BJ (cell line): ENCODE measurements around the gene CIC. TPM values are rescaled to one million over a fixed set of nuclear protein-coding genes. Genes with fewer than 3 reads are reported as not detected.
"Not testable (repeated sequence)": the region's sequence is repeated elsewhere in the genome, so short reads cannot be mapped to it uniquely, and the experiment has no call there.

Source experiments
- CTCF ChIA-PET: fragments of 350-600 bp; formaldehyde crosslinking; extraction: SDS; loops from one replicate; lab custom pipeline; 2021; ENCODE audit warnings: antibody characterized with exemption, inconsistent platforms; lab: Yijun Ruan, JAX
- POLR2A ChIA-PET: fragments of 300-600 bp; sonication (Branson Sonifier 250); formaldehyde crosslinking; extraction: SDS; loops from one replicate; lab custom pipeline; 2021; ENCODE audit warnings: antibody characterized with exemption; lab: Charles Lee
- DNase-seq: peaks from one replicate; pipeline ENCODE4 v3.0.0-alpha.2; 2011; ENCODE audit warnings: low read depth
- H3K27me3 ChIP-seq: 2 replicates; pipeline ENCODE4 v1.6.0; 2011; ENCODE audit warnings: low read length; ENCODE audit not compliant: control insufficient read depth, insufficient read depth
- H3K36me3 ChIP-seq: 2 replicates; pipeline ENCODE4 v1.5.1; 2011; ENCODE audit warnings: low read length; ENCODE audit not compliant: control insufficient read depth, insufficient read depth
- H3K4me3 ChIP-seq: 2 replicates; pipeline ENCODE4 v1.5.1; 2011; ENCODE audit warnings: low read depth, mild to moderate bottlenecking, control low read depth, low read length
- polyA plus RNA-seq: library from polyadenylated mRNA; depleted of rRNA; stranded (reverse); fragments of >200 nt; gene quantifications from 2 replicates; pipeline ENCODE4 v1.2.3, GENCODE V29; 2011
- TF ChIP-seq, protein P1 (sequence below): IDR thresholded peaks from 2 replicates; pipeline ENCODE4 v1.5.1; 2011; ENCODE audit warnings: low read depth, mild to moderate bottlenecking, control low read depth, inconsistent platforms, low read length, moderate library complexity; ENCODE audit not compliant: insufficient read depth

Gene CIC
- polyA plus RNA-seq, 1 experiment = 7.0 TPM

DNA sequence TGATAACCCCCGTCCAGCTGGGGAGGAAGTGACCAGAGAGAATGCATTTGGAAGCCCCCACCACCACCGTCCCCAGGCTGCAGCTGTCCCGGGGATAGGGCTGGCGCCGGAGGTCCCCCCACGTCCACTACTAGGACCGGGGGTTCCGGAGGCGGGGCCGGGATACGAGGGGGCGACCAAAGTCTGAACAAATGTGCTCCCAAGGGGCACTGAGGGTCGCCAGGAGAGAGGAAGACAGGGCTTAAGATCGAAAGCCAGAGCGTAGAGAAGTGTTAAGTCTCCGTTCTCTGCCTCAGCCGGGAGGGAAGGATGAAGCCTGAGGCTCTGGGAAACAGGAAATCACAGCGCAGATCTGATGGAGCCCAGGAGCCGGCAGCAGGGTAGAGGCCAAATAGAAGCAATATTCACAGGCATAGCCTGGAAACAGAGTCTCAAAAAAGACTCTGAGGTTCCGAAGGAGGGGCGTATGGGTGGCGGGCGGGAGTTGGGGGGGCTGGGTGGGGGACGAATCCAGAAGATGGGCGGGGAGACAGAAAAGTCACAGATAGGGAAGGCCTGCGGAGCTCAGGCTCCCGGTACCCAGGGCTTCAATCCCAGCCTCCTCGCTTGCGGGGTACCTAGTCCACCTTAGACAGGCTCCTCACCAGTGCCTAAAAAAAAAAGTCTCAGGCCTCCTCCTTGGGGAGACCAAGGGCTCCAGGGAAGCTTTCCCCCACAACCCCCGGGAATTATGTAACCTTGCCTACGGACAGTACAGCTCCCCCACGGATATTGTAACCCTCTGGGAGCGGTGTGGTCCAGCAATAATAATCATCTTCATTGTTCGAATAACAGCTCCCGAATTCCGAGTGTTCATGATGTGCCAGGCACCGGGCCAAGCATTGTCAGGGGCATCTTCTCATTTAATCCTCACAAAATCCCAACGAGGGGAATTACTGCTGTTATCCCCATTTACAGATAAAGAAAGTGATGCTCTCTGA is 13.0 kb upstream of the CIC start:
- Histone ChIP-seq H3K4me3 (peak overlapping the region; percentile 100), H3K36me3 (no peaks in the 10 kb centered on the region), H3K27me3 (no peaks in the 10 kb centered on the region)
- ChIA-PET POLR2A (interaction anchor here (0.5 kb wide), 1 partner anchor 578 kb away, joined by 5 read pairs; no protein-coding TSS in a partner anchor), CTCF (interaction anchor here (0.6 to 1.9 kb wide), 6 partner anchors 10 to 148 kb away, joined by 3 to 10 read pairs (median 4); no protein-coding TSS in a partner anchor)
- TF ChIP-seq, protein P1, sequence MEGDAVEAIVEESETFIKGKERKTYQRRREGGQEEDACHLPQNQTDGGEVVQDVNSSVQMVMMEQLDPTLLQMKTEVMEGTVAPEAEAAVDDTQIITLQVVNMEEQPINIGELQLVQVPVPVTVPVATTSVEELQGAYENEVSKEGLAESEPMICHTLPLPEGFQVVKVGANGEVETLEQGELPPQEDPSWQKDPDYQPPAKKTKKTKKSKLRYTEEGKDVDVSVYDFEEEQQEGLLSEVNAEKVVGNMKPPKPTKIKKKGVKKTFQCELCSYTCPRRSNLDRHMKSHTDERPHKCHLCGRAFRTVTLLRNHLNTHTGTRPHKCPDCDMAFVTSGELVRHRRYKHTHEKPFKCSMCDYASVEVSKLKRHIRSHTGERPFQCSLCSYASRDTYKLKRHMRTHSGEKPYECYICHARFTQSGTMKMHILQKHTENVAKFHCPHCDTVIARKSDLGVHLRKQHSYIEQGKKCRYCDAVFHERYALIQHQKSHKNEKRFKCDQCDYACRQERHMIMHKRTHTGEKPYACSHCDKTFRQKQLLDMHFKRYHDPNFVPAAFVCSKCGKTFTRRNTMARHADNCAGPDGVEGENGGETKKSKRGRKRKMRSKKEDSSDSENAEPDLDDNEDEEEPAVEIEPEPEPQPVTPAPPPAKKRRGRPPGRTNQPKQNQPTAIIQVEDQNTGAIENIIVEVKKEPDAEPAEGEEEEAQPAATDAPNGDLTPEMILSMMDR = no peak
- no peak for DNase-seq

DNA sequence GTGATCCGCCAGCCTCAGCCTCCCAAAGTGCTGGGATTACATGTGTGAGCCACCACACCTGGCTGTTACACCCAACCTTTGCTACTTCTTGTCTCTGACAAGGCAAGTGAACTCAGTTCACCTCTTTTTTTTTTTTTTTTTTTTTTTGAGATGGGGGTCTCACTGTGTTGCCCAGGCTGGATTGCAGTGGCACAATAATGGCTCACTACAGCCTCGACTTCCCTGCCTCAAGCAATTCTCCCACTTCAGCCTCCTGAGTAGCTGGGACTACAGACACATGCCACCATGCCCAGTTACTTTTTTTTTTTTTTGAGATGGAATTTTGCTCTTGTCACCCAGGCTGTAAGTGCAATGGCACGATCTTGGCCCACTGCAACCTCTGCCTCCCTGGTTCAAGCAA is 11.2 kb upstream of the CIC start:
- not testable (repeated sequence) for H3K36me3 ChIP-seq, DNase-seq, H3K4me3 ChIP-seq, H3K27me3 ChIP-seq
- ChIA-PET CTCF (interaction anchor here (1.0 to 1.6 kb wide), 3 partner anchors 12 to 38 kb away, joined by 3 to 4 read pairs (median 3); no protein-coding TSS in a partner anchor), POLR2A (interaction anchor here (0.6 to 0.7 kb wide), 2 partner anchors 18 to 58 kb away, joined by 8 to 13 read pairs; no protein-coding TSS in a partner anchor)

- DNase-seq = no peak
- POLR2A ChIA-PET = no interaction called here
- H3K27me3 ChIP-seq = no peaks in the 10 kb centered on the region
- no peaks in the 10 kb centered on the region for H3K36me3 ChIP-seq
- TF ChIP-seq, protein P1 = no peak
- CTCF ChIA-PET = interaction anchor here (1.3 kb wide), 1 partner anchor 16 kb away, joined by 3 read pairs; no protein-coding TSS in a partner anchor
- H3K4me3 ChIP-seq = no peak overlapping the region
Measured at GRCh38 chr19:42261763-42262162, 7.3 kb upstream of the CIC start.

DNA sequence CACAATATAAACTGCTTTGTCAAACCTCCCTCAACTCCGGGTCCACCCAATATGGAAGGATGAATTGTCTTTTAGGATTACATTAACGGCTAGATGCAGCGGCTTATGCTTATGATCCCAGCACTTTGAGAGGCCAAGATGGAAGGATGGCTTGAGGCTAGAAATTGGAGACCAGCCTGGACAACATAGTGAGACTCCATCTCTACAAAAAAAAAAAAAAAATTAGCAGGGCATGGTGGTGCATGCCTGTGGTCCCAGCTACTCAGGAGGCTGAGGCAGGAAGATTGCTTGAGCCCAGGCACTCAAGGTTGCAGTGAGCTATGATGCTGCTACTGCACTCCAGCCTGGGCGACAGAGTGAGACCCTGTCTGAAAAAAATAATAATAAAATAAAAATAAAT is 2.9 kb upstream of the CIC start:
- H3K27me3 ChIP-seq, H3K4me3 ChIP-seq, H3K36me3 ChIP-seq, DNase-seq, POLR2A ChIA-PET: not testable (repeated sequence)
- CTCF ChIA-PET = interaction anchor here (0.7 to 1.0 kb wide), 2 partner anchors 10 to 13 kb away, joined by 3 to 4 read pairs; no protein-coding TSS in a partner anchor

GRCh38 chr19:42266928-42267603 is 2.0 kb upstream of the CIC start:
- POLR2A ChIA-PET = not testable (repeated sequence)

GRCh38 chr19:42267644-42268141 is 1.4 kb upstream of the CIC start:
- TF ChIP-seq, protein P1 = no peak
- H3K4me3 ChIP-seq = peak overlapping the region; percentile 78
- POLR2A ChIA-PET = no interaction called here
- peaks cover 5% of the 10 kb centered on the region for H3K36me3 ChIP-seq
- no peak for DNase-seq
- CTCF ChIA-PET = interaction anchor here (0.9 to 1.0 kb wide), 2 partner anchors 12 to 22 kb away, joined by 3 to 8 read pairs; no protein-coding TSS in a partner anchor
- no peaks in the 10 kb centered on the region for H3K27me3 ChIP-seq

More at GRCh38 chr19:42266928-42267603, 2.0 kb upstream of the CIC start:
- DNase-seq, H3K36me3 ChIP-seq, H3K27me3 ChIP-seq, H3K4me3 ChIP-seq: not testable (repeated sequence)
- CTCF ChIA-PET = interaction anchor here (0.9 to 1.0 kb wide), 2 partner anchors 13 to 21 kb away, joined by 3 to 8 read pairs; no protein-coding TSS in a partner anchor
